Sciatic nerve (tissue), 2 donors: ENCODE results near the gene PHAF1. TPM values are rescaled to one million over a fixed set of nuclear protein-coding genes. Genes with fewer than 3 reads are reported as not detected.

ENCODE experiments used
- ATAC-seq: fragments of 200-7000 bp; cut with Tn5 transposase; one replicate; pipeline ENCODE4 v1.9.1; 2020; ENCODE audit warnings: mild to moderate bottlenecking, moderate library complexity
- DNase-seq: peaks from one replicate; pipeline ENCODE4 v3.0.0-alpha.2; 2020; ENCODE audit warnings: low spot score
- intact Hi-C: fragments of 100-400 bp; cut with DNase I; formaldehyde crosslinking; loops from one replicate; pipeline ENCODE4 v1.14.2; 2022
- total RNA-seq: library from RNA; stranded (reverse); fragmentation: NEBNext Ultra II Directional; extraction: Animal tissue kit (Norgen Biotek cat#: 25700); gene quantifications from one replicate; pipeline ENCODE4 v1.2.1, GENCODE V29; 2021
- donor health status: DM: no; HTN: no; CAD: no.
- donor health status: DM: no; HTN: no; CAD: no.

Gene PHAF1
- total RNA-seq, 1 donor from 2014 or later, result 13.2 TPM

- no peak for DNase-seq
- intact Hi-C loops, result no loop called here
These were observed 47.5 kb downstream of the PHAF1 start for GRCh38 chr16:67157106-67157748.

GRCh38 chr16:67157892-67158635, 48.3 kb downstream of the PHAF1 start:
- intact Hi-C loops, result no loop called here
- DNase-seq, result no peak
- ATAC-seq, result no peak

More at GRCh38 chr16:67157106-67157748, 47.5 kb downstream of the PHAF1 start:
- ATAC-seq, result no peak

GRCh38 chr16:67158637-67159600, 49.2 kb downstream of the PHAF1 start:
- ATAC-seq, result no peak
- DNase-seq, result no peak
- intact Hi-C loops, result no loop called here

GRCh38 chr16:67161595-67162058, 51.9 kb downstream of the PHAF1 start:
- intact Hi-C loops, result no loop called here
- DNase-seq, result no peak
- no peak for ATAC-seq

GRCh38 chr16:67162506-67163163, 52.9 kb downstream of the PHAF1 start:
- intact Hi-C loops, result no loop called here
- DNase-seq (no peak), ATAC-seq (no peak)

GRCh38 chr16:67163164-67163998, 53.6 kb downstream of the PHAF1 start:
- intact Hi-C loops, result no loop called here
- ATAC-seq (peak; percentile 48), DNase-seq (no peak)

GRCh38 chr16:67163999-67164558, 54.3 kb downstream of the PHAF1 start:
- intact Hi-C loops, result no loop called here
- peak; percentile 55 for ATAC-seq
- DNase-seq, result no peak

GRCh38 chr16:67164599-67165061, 54.9 kb downstream of the PHAF1 start, which contains the start of gene HSF4:
HSF4 (plus strand) TSS chr16:67164745; CDS start chr16:67164812, 67 bp downstream.
- DNase-seq (no peak), ATAC-seq (peak; percentile 64)
- intact Hi-C loops, result no loop called here

- DNase-seq (no peak), ATAC-seq (no peak)
- intact Hi-C loops, result no loop called here
These were observed 55.7 kb downstream of the PHAF1 start for GRCh38 chr16:67165121-67166078.

- intact Hi-C loops, result no loop called here
- DNase-seq (no peak), ATAC-seq (no peak)
These were observed 56.4 kb downstream of the PHAF1 start for GRCh38 chr16:67166110-67166547.

- no peak for DNase-seq
- intact Hi-C loops, result no loop called here
- ATAC-seq, result no peak
These were observed 56.9 kb downstream of the PHAF1 start for GRCh38 chr16:67166598-67167168.

- ATAC-seq (no peak), DNase-seq (no peak)
- intact Hi-C loops, result no loop called here
These were observed 57.8 kb downstream of the PHAF1 start for GRCh38 chr16:67167588-67167987.

- DNase-seq (no peak), ATAC-seq (no peak)
- intact Hi-C loops, result no loop called here
These were observed 59.3 kb downstream of the PHAF1 start for GRCh38 chr16:67169011-67169451.

GRCh38 chr16:67169642-67170167, 60.0 kb downstream of the PHAF1 start:
- intact Hi-C loops, result no loop called here
- ATAC-seq (no peak), DNase-seq (no peak)

GRCh38 chr16:67170168-67170948, 60.6 kb downstream of the PHAF1 start, which contains the start of gene NOL3:
NOL3 (plus strand) TSS chr16:67170538.
- DNase-seq (peak; percentile 88), ATAC-seq (peak; percentile 71)
- intact Hi-C loops, result no loop called here
